ENCODE measurements around the gene WNT11.

- no peak for TF ChIP-seq POLR2A (IDR thresholded peaks at IDR 0.05)
- no peak for TF ChIP-seq CTCF (IDR thresholded peaks at IDR 0.05)
Measured at GRCh38 chr11:76241243-76242000, 35.1 kb upstream of the WNT11 start.
